NCI-H1694 treated with DMSO at 0.1 percent for 48 hours (cell line): ENCODE results near the gene LTBP3.
"Not testable (repeated sequence)": the region's sequence is repeated elsewhere in the genome, so short reads cannot be mapped to it uniquely, and the experiment has no call there.

Source experiments
- DNase-seq: peaks from one replicate; lab custom pipeline; 2025; lab: John Stamatoyannopoulos, UW

Gene LTBP3

DNA sequence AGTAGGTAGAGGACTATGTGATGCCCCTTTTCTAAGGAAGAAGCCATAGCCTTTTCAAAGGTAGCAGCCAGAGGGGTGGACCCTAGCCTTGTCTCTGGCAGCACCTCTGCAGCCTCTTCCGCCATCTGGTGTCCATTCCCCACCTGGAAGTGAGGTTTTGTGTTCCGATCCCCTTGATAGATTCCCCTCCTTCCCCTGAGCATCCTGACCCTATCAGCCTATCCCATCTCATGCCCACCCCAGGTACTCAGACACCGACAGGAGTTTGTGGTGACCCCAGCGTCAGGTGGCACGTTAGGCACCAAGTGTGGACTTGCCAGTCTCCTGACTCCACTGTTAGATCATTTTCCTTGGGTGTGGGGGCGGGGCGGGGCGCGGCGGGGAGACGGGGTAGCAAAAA, 13.8 kb upstream of the LTBP3 start:
- no peak for DNase-seq

DNA sequence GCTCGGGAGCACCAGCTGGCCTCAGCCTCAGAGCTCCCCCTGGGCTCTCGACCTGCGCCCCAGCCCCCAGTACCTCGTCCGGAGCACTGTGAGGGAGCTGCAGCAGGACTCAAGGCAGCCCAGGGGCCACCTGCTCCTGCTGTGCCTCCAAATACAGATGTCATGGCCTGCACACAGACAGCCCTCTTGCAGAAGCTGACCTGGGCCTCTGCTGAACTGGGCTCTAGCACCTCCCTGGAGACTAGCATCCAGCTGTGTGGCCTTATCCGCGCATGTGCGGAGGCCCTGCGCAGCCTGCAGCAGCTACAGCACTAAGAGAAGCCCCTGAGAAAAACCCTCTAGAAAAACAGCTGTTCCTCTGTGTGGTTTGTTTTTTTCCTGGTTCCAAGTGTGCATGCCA, 13.3 kb upstream of the LTBP3 start:
- no peak for DNase-seq

DNA sequence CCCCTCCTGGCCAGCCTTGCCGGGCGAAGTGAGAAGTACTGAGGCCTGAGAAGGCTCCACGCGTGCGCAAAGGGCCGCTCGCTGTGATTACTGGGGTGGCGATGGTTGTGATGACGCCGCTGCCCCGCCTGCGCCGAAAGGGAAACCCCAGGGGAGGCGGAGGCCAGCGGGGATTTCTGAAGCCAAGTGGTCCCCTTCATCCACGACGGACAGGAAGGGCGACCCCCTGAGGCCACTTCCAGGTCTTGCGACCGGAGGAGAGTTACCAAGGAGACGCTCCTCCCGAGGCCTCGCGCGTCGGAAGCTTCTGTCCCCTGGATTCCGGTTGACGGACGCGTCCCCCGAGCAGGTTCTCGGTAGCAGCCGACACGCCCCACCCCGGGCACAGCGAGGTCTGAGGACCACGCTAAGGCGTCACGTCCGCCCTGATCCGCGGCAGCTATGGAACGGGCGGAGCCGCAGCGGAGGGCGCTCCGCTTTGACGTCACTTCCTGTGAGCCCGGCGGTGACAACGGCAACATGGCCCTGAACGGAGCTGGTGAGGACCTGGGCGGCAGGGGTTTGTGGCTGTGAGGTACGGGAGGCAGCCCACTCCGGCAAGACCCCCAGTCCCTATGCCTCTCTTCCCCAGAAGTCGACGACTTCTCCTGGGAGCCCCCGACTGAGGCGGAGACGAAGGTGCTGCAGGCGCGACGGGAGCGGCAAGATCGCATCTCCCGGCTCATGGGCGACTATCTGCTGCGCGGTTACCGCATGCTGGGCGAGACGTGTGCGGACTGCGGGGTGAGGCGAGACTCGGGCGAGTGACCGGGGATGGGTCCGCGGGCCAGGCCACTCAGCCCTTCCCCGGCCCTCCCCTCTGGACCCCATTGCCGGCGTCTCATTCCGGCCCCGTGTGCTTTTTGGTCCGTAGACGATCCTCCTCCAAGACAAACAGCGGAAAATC, 12.1 kb upstream of the LTBP3 start, which contains the start of gene ZNRD2:
Gene ZNRD2 (plus strand): TSS at position 505 of the 946 bp plus-strand sequence. CDS start 15 bp downstream, at position 520.
- peak; percentile 90 for DNase-seq

DNA sequence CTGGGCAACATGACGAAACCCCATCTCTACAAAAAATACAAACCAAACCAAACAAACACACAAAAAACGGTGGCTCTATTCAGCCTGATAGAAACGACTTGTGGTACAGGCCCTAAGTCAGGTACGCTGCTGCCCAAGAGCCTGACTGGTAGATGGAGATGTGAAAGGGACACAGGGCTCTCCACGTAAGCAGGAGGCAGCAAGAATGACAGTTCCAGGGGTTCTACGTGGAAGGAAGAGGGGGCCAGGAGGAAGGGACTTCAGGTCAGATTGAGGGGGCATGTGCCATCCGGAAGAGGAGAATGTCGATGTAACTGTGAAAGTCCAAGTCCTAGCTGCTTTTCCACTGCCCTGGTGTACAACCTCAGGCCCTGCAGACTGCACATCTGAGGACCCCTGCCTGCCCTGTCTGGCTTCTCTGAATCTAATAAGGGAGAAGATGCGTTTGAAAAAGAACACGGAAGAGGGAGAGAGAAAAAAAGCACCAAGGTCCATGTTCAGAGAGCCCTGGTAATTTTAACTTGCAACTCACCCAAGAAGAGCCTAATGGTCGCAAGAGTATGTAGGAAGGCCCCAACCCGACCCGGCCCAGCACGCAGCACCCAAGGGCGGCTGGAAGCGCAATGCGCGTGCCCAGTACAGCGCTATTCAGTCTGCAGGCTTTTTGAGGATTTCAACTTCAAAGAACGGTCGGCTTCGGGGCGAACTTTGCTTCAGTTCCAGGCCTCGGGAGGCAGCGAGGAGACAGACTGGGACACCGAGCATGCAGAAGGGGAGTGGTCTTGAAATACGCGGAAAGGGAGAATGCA, 11.2 kb upstream of the LTBP3 start:
- no peak for DNase-seq

DNA sequence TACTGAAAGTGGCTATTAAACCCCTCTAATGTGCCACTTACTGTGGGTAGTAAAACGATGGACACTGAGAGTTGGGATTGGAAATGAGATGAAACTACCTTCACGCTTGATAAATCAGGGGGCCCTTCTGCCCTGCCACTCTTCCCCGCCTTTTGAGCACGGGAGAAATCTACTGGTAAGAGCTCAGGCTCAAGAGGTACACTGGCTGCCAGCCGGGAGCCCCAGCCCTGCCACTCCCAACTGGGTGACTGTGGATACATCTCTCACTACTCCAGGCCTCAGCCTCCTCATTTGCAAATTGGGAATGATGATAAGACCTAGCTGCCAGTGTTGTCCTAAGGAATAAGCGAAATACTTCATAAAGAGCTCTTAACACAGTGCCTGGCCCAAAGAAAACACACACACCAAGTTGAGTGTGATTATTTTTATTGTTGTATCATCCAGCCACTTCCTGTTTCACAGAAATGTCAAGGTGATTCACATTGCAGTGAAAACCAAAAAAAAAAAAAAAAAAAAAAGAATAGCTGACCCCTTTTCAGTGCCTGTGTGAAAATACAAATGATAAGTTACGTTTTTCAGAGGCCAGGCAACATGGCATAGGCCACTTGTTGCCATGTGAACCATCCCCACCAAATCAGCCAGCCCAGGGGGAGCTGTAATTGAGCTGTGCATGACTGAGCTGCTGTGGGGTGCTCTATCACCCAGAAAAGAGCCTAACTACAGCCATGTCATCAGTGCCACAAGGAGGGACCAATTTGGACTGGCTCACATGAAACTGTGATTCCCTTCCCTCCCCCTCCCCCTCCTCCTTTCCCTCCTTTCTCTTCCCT, 7.7 kb upstream of the LTBP3 start:
- no peak for DNase-seq

DNA sequence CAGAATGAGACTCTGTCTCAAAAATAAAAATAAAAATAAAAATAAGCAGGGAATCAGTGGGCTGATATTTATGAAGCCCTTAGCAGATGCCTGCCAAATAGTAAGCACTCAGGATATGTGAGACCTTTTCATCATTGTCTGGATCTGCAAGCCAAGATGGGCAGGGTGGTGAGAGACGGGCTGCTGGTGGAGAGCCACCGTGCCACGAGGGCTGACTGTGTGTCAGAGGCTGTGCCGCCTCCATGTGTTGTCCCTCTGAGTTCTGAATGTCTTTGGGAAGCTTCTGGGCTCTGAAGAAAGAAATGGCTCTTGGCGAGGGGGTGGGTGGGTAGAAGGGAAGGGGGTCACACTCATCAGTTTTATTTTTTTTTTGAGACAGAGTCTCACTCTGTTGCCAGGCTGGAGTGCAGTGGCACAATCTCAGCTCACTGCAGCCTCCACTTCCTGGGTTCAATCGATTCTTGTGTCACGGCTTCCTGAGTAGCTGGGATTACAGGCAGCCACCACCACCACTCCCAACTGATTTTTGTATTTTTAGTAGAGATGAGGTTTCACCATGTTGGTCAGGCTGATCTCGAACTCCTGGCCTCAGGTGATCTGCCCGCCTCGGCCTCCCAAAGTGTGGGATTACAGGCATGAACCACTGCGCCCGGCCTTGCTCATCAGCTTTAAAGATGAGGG, 6.9 kb upstream of the LTBP3 start:
- DNase-seq: not testable (repeated sequence)

DNA sequence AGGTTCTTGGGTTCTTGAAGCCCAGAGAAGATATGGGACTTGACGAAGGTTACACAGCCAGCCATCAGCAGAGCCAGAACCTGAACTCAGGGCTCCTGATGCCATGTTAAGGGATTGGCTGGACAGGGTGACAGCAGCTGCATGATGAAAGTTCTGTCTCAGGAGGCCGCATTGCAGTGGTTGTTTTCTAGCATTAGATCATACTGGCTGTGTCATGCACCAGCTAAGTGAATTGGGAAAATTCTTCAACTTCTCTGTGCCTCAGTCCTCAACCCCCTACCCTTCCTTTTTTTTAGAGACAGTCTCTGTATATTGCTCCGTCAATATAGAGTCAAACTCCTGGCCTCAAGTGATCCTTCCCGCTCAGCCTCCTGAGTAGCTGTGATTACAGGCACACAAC, 5.4 kb upstream of the LTBP3 start:
- DNase-seq: no peak

DNA sequence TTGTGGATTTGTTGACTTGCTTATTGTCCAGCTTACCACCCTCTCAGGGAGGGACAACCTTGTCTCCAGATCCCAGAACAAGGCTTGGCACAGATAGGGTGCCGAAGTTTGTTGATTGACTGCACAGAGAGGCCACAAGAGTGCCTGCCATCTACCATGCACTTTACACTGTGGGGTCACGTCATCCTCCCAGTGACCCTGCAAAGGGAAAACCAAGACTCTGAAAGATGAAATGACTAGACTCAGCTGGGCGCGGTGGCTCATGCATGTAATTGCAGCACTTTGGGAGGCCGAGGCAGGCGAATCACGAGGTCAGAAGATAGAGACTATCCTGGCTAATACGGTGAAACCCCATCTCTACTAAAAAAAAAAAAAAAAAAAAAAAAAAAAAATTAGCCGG, 4.6 kb upstream of the LTBP3 start:
- no peak for DNase-seq

DNA sequence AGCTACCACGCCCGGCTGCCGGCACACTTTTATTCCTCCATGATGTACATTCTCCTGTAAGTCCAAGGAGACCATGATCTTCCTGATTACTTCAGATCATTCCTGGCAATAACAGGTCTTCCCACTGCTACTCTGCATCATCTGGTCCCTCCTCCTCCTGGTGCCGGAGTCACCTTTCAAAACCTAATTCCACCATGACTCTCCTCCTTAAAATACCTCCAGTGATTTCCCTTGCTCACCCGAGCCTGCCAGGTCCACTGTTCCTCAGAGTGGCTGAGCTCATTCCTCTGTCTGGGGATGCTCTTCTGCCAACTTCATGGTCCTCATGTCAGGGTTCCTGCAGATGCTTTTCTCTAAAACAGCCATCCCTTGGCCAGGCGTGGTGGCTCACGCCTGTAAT, 3.9 kb upstream of the LTBP3 start:
- DNase-seq: no peak

DNA sequence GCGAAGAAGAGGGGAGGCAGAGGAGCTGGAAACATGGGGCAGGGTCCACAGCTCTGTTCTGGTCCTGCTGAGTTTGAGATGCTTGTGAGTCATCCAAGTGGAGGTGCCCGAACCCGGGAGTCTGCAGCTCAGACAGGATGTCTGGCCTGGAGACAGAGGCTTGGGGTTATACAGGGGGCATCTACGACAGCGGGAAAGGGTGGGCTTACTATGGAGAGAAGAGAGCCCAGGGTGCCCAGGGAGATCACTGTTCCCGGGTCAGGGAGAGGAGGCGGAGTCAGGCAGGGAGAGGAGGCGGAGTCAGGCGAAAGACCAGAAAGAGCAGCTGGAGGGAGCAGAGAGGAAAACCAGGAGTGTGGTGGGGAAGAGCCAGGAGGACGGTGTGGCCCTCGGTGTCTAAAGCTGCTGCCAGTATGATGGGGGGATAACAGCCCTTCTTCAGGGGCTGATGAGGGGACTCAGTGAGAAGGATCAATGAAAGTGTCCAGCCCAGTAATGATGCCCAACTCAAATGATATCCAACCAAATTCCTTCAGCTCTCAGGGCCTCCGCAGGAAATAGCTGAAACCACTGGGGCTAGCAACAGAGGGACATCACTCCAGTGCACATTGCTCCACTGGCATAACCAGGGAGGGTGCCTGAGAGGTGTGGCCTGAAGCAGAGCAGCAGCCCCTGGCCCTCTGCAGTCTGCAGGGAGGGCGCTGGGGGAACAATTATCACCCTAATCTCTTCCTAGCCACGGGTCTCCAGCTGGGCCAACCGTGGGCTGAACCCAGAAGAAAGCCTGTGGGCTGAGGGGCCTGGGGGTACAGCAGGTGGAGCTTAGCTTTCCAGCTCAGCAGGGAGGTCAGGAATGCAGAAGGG, 2.6 kb upstream of the LTBP3 start:
- DNase-seq: peak; percentile 67

DNA sequence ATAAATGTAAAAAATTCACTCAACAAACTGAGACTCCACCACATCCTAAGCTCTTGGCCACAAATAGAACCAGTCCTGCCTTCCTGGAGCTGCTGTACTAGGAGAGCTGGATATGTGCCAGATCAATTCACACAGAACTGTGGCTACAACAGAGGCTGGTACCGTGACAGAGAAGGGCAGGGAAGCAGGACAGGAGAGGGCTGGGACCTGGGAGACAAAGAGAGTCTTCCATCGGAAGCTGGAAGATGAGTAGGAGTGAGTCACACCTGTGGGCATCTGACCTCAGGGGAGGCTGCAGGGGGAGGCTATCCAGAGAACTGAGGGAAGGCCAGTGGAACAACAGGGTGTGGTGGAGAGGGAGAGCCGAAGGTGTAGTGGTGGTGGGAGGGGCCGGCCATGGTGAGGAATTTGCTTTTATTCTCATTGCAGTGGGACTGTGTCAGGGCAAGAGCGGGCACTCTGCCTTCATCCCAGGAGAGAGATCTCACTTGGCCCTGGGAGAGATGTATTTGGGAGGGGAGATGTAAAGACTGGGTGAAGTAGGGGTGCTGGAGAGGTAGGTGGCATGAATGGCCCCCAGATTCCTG, 1.9 kb upstream of the LTBP3 start:
- peak; percentile 22 for DNase-seq

DNA sequence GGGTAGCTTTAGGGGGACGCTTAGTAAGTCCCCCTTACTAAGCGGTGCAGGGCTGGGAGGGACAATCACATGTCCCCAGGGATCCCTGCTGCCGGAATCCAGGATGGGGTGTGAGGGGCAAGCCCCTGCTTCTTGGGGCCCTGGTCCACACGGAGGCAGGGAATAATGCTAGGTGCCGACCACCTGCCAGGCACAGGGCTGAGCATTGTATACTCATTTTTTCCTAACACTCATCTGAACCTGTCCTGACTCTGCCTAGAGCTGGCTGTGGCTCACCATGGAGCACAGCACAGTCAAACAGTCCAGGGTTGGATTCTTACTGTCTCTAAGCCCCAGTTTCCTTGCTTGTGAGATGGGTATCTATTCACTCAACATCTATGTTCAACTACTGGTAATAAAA, 1.4 kb upstream of the LTBP3 start:
- no peak for DNase-seq

DNA sequence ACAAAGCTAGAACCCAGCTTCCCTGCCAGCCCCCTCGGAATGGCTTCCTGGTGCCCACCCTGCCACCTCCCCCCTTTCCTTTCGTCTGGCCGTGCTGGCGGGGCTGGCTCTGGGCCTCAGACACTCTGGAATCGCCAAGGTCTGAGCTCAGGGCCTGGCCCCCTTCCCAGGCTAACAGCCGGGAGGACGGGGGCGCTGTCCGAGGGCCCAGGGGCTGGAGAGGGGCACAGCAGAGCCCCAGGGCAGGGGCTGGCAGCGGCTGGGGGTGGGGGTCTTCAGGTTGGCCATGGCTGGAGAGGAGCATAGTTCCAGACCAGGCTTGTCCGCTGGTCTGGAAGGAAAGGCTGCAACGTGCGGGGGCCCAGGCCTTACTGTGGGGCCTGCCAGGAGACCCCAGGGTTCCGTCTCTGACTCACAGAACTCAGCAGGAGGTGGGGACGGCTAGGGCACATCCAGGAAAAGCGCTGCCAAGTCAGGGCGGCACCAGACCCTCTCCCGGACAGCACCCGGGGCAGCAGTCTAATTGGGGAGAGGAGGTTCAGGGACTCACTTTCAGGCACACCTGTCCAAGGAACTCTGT, 861 bp upstream of the LTBP3 start:
- no peak for DNase-seq

DNA sequence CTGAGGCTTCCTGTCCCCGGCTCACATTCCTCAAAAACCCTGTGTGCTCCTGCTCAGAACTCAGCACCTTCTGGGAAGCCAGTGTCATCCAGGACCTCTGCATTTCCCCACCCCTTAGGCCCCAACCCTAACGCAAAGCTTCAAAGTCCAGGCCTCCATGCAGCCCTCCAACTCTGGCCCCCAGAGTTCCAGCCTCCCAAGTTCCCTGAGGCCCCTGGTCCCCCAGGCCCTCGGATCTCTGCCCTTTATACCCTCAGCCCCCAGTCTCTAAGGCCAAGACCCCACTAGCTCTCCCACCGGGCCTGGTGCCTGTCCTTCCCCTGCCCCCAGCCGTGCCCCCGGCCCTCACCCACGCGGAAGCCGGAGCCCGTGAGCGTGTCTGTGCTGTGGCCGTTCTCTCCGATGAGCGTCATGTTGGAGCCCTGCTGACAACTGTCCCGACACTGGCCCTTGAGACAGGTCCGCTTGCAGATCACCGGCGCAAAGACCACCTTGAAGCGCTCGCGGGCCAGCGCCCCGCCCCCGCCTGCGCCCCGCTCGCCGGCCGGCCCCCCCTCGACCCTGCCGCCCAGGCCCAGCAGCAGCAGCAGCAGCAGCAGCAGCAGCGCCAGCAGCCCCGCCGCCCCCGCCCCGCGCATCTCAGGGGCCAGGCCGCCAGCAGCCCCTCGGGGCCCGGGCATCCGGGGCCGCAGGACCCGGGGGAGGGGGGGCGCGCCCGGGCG, 718 bp downstream of the LTBP3 start:
- no peak for DNase-seq

DNA sequence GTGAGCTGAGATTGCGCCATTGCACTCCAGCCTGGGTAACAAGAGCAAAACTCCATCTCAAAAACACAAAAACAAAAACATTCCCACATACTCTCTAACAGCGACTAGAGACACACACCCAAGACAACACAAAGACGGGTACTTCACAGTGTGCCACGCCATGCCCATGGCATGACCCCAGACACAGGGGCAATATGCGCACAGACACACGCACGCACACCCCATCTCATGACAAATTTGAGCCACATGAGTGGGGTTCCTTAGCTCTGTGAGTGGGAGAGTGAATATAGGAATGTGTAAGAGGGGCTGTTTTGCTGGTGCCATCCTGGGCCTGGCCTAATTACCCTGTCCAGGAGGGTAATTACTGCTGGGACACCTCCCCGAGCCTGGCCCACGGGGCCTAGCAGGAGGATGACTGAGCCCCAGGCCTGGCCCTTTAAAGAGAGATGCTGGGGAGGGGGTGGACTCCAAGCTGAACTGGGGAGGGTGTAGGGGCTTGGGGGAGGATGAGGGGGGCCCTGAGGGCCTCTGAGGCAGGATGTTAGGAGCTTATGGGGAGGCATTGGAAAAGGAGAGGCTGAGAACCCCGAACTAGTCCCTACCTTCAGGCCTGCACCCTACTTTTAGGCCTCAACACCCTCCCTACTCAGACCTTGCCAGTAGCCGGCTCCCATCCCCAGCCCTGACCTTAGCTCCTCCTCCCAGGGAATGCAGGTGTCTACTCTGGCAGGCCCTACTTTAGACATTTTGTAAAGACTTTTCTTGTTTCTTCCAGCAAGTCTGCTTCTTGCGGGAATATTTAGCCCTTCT, 1.5 kb downstream of the LTBP3 start:
- no peak for DNase-seq

DNA sequence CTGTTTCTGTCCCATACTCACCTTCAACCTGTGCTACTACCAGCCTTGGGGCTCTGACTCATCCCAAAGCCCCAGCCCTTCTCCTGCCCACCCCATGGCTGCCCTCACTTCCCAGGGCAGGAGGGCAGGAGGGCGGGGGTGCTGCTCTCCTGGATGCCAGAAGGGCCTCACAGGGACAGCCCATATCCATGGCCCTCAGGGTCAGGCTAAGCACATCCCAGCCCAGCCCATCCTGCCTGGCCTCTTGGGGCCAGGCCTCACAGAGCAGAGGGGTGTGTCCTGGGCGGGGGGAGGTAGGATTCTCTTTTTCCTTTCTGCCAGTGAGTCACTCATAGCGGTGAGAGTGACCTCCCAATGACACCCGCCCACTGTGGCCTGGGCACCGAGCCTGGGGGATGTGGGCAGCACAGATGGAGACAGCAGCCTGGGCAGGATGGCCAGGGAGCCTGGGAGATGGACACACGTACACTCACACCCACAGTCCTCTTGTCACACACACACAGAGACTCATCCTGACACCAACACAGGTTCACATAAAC, 2.4 kb downstream of the LTBP3 start:
- no peak for DNase-seq

DNA sequence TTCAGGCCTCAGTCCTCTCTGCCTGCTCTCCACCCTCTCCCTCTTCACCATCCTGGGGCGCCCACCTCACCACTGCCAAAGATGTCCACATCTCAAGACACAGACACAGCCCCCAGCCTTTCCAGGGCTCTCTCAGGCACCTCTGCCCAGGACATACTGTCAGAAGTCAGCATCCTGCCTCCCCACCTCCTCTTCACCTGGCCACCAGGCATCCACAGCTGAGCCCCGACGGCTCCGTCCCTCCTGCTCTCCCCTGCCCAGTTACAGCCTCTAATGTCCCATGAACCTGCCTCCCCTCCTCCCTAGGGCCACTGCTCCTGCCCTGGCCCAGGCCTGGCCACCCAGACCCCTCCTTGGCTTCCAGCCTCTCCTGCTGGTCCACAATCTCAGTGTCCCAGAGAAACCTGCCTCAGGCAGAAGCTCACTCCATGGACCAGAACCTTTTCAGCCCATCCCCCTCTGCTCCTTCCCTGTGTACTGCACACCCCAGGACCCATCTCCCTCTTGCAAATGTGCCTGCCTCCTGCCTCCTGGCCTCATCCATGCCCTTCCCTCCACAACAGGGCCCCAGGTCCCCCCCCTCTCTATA, 3.2 kb downstream of the LTBP3 start:
- DNase-seq: no peak
